Lung (tissue), 12 donors: Measurements from ENCODE around the gene GNAI1. TPM values are rescaled to one million over a fixed set of nuclear protein-coding genes. Genes with fewer than 3 reads are reported as not detected.

Experiments used
- ATAC-seq: fragments of 200-7000 bp; cut with Tn5 transposase; one replicate; pipeline ENCODE4 v1.9.1; 2020; ENCODE audit warnings: moderate number of reproducible peaks; ENCODE audit not compliant: insufficient read depth, low FRiP score
- DNase-seq, 3 donors: peaks; one replicate each; pipeline ENCODE4 v3.0.0-alpha.2; 2013 to 2017
- H3K27ac ChIP-seq, 2 donors: one replicate each; pipeline ENCODE4 v1.5.1; 2013; ENCODE audit warnings: mild to moderate bottlenecking in 2 of 2, moderate library complexity in 2 of 2, control low read depth in 1 of 2, inconsistent platforms in 1 of 2, low read depth in 1 of 2, low read length in 1 of 2
- H3K27me3 ChIP-seq, 3 donors: one replicate each; pipeline ENCODE4 v1.5.1; 2013; ENCODE audit warnings: low read length in 2 of 3; ENCODE audit not compliant: control insufficient read depth in 3 of 3, insufficient read depth in 3 of 3
- H3K36me3 ChIP-seq, 4 donors: one replicate each; pipeline ENCODE4 v1.5.1; 2013; ENCODE audit warnings: low read length in 4 of 4, mild to moderate bottlenecking in 1 of 4, moderate library complexity in 1 of 4; ENCODE audit not compliant: control insufficient read depth in 4 of 4, insufficient read depth in 4 of 4
- H3K4me1 ChIP-seq, 5 donors: one replicate each; pipeline ENCODE4 v1.5.1; 2013; ENCODE audit warnings: low read length in 5 of 5, mild to moderate bottlenecking in 2 of 5, moderate library complexity in 1 of 5; ENCODE audit not compliant: control insufficient read depth in 5 of 5, insufficient read depth in 5 of 5
- H3K4me3 ChIP-seq: one replicate; pipeline ENCODE4 v1.5.1; 2013; ENCODE audit warnings: mild to moderate bottlenecking, control low read depth, moderate library complexity
- H3K9ac ChIP-seq, 2 donors: one replicate each; pipeline ENCODE4 v1.5.1; 2013; ENCODE audit warnings: low read length in 2 of 2, control low read depth in 1 of 2; ENCODE audit not compliant: insufficient read depth in 1 of 2
- H3K9me3 ChIP-seq, 4 donors: one replicate each; pipeline ENCODE4 v1.5.1; 2013; ENCODE audit warnings: low read length in 3 of 4, mild to moderate bottlenecking in 1 of 4, moderate library complexity in 1 of 4; ENCODE audit not compliant: control insufficient read depth in 4 of 4, insufficient read depth in 3 of 4
- WGBS, 2 donors: extraction: QIAGEN DNeasy Blood & Tissue Kit; methylation state at CpG; one replicate each; pipeline ENCODE4 v1.1.7; 2013; 5-methylcytosine and 5-hydroxymethylcytosine counted together
- polyA plus RNA-seq, 2 donors: library from polyadenylated mRNA; stranded (reverse); fragments of 200-250 nt; gene quantifications; one replicate each; pipeline ENCODE4 v1.2.1, GENCODE V29; 2013
- total RNA-seq, 2 donors: library from RNA; depleted of rRNA in 1 of 2; stranded (reverse); fragments of >200 nt in 1 of 2; gene quantifications; one replicate each; pipeline ENCODE4 v1.2.1, GENCODE V29; 2014 to 2021
- TF ChIP-seq, protein P1 (sequence below): IDR thresholded peaks from 2 replicates; pipeline ENCODE4 v1.5.1; 2012; ENCODE audit warnings: mild to moderate bottlenecking; ENCODE audit errors: control extremely low read depth, extremely low read depth
- donor health status: control.
- donor health status: control.
- donor health status: Bipolar disorder and iron deficiency.
- donor health status: healthy.
- donor health status: DM: yes; HTN: yes; CAD: no.

GNAI1 gene
- total and polyA plus RNA-seq, 4 donors: 10.4 to 155 (median 20.2) TPM

DNA sequence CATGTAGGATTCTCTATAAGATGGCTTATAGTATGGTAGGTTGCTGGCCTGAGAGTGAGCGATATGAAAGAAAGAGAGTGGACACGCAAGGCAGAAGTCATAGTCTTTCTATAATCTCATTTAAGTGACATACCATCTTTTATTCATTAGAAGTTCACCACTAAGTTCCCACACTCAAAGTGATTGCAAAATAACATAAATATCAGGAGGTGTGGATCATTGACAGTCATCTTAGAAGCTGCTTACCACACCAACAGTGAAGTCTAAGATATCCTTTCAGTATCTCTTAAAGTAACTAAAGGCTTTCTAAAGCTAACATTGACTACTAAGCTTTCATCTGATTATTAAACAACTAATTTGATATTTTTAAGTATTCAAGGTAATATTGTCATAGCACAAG, 36.9 kb upstream of the GNAI1 start:
- Histone ChIP-seq H3K36me3 (no peaks in the 10 kb centered on the region), H3K9ac (no peak overlapping the region), H3K9me3 (peaks cover 0 to 3% (median 0%) of the 10 kb centered on the region in 4 donors), H3K27me3 (no peaks in the 10 kb centered on the region), H3K4me1 (no peaks in the 10 kb centered on the region), H3K4me3 (no peak overlapping the region), H3K27ac (no peak overlapping the region)
- ATAC-seq (no peak), DNase-seq (no peak)
- TF ChIP-seq, protein P1, sequence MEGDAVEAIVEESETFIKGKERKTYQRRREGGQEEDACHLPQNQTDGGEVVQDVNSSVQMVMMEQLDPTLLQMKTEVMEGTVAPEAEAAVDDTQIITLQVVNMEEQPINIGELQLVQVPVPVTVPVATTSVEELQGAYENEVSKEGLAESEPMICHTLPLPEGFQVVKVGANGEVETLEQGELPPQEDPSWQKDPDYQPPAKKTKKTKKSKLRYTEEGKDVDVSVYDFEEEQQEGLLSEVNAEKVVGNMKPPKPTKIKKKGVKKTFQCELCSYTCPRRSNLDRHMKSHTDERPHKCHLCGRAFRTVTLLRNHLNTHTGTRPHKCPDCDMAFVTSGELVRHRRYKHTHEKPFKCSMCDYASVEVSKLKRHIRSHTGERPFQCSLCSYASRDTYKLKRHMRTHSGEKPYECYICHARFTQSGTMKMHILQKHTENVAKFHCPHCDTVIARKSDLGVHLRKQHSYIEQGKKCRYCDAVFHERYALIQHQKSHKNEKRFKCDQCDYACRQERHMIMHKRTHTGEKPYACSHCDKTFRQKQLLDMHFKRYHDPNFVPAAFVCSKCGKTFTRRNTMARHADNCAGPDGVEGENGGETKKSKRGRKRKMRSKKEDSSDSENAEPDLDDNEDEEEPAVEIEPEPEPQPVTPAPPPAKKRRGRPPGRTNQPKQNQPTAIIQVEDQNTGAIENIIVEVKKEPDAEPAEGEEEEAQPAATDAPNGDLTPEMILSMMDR: no peak
- WGBS, 2 donors: 96 to 97% methylated on average over 2 of the region's 2 CpGs

DNA sequence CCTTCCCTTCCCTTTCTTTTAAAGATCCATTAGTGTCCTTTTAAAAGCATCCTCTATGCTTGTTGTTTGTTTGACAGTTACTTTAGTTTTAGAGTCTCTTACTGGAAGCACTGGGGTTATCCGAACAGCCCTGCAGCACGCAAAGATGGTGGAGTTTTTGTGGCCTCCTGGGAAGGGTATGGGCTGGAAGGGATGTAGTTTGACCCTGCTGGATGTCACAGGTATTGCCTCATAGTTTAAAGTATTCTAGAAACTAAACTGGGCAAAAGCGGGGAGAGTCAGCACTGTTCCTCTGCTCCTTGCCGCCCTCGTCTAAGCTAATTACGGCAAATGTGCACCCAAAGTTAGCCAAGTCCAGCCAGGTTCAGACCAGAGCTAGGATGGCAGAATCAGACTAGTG, 35.8 kb upstream of the GNAI1 start:
- ATAC-seq: no peak
- 96 to 97% methylated on average over 6 of the region's 6 CpGs for WGBS, 2 donors

DNA sequence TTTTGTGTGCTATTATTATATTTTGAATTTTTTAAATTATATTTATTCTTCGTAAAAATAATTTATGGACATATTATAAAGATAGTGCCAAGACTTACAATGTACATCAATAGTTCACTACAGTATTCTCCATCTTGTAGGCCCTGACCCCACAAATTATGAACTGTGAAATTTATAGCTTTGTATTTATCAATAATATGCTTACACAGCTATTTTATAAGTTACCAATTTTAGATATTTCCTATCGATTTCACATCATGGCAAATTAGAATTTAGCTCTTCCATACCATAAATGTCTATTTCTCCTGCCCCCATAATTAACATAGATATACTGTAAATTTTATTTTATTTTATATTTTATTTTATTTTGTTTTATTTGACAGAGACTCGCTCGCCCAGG, 34.4 kb upstream of the GNAI1 start:
- DNase-seq (no peak), ATAC-seq (no peak)
- Histone ChIP-seq H3K27me3 (no peaks in the 10 kb centered on the region), H3K27ac (no peak overlapping the region), H3K9me3 (peaks cover 0 to 3% (median 0%) of the 10 kb centered on the region in 4 donors), H3K36me3 (no peaks in the 10 kb centered on the region), H3K4me1 (no peaks in the 10 kb centered on the region), H3K9ac (no peak overlapping the region), H3K4me3 (no peak overlapping the region)
- TF ChIP-seq, protein P1: no peak
- WGBS, 2 donors: 93 to 95% methylated on average over 4 of the region's 4 CpGs

More for the DNA sequence above, 35.8 kb upstream of the GNAI1 start:
- Histone ChIP-seq H3K27me3 (no peaks in the 10 kb centered on the region), H3K9me3 (peaks cover 0 to 3% (median 0%) of the 10 kb centered on the region in 4 donors), H3K27ac (no peak overlapping the region), H3K36me3 (no peaks in the 10 kb centered on the region), H3K9ac (no peak overlapping the region), H3K4me1 (no peaks in the 10 kb centered on the region), H3K4me3 (no peak overlapping the region)
- TF ChIP-seq, protein P1: no peak
- no peak for DNase-seq

DNA sequence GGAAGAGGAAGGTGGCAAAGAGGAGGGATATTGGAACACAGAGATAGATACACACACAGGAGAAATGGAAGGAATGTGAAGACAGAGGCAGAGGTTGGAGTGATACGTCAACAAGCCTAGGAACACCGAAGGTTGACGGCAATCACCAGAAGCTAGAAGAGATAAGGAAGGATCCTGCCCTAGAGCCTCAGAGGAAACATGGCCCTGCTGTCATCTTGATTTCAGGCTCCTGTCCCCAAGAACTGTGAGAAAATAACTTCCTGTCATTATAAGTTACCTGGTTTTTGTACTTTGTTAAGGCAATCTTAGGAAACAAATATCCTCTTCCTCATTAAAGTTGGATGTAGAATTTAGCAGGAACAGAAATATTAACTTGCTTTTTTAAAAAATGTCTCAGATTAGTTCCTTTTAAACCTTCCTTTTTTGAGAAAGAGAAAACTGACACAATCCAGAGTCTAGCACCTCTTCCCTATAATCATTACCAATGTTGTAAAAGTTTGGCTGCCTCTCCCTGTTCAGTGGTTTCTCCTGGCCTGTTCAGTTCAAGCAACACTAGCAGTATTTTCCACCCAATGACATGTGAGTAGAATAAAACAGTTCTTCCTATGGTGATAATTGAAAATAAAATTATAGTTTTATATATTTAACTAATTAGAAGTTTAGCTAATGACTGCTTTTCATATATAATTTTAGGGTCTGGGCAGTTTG, 28.8 kb upstream of the GNAI1 start:
- no peak for ATAC-seq
- H3K36me3 ChIP-seq: no peaks in the 10 kb centered on the region
- H3K9ac ChIP-seq: no peak overlapping the region
- WGBS, 2 donors: 32 to 66% methylated on average over 3 of the region's 3 CpGs
- no peak for DNase-seq
- H3K27ac ChIP-seq: no peak overlapping the region
- peaks cover 0 to 3% (median 0%) of the 10 kb centered on the region in 4 donors for H3K9me3 ChIP-seq
- TF ChIP-seq, protein P1: no peak
- H3K27me3 ChIP-seq: no peaks in the 10 kb centered on the region
- H3K4me1 ChIP-seq: peaks cover 0 to 5% (median 3%) of the 10 kb centered on the region in 5 donors
- no peak overlapping the region for H3K4me3 ChIP-seq
